Heart left ventricle (tissue), 16 donors: ENCODE data around the gene KIFC1. TPM values are rescaled to one million over a fixed set of nuclear protein-coding genes. Genes with fewer than 3 reads are reported as not detected.

Source experiments
- ATAC-seq, 4 donors: fragments of 200-7000 bp; cut with Tn5 transposase; one replicate each; pipeline ENCODE4 v1.9.1; 2020 to 2022; ENCODE audit warnings: moderate library complexity in 4 of 4, mild to moderate bottlenecking in 3 of 4, moderate number of reproducible peaks in 1 of 4
- DNase-seq, 5 donors: peaks; one replicate each; pipeline ENCODE4 v3.0.0-alpha.2; 2020
- H3K27ac ChIP-seq, 12 donors: fragments of 200-600 bp; sonication (generic) in 4 of 12; one replicate each; pipeline versions ENCODE4 v1.5.0 to v1.8.0; 2016 to 2022; ENCODE audit warnings: mild to moderate bottlenecking in 2 of 12
- H3K27me3 ChIP-seq, 9 donors: fragments of 200-600 bp; sonication (generic) in 2 of 9; one replicate each; pipeline versions ENCODE4 v1.5.1 to v1.8.0; 2016 to 2022; ENCODE audit warnings: mild to moderate bottlenecking in 3 of 9
- H3K36me3 ChIP-seq, 9 donors: fragments of 200-600 bp; sonication (generic) in 2 of 9; one replicate each; pipeline versions ENCODE4 v1.5.0 to v1.8.0; 2018 to 2022; ENCODE audit warnings: mild to moderate bottlenecking in 2 of 9
- H3K4me1 ChIP-seq, 12 donors: fragments of 200-600 bp; sonication (generic) in 4 of 12; one replicate each; pipeline versions ENCODE4 v1.5.0 to v1.8.0; 2016 to 2022; ENCODE audit warnings: mild to moderate bottlenecking in 3 of 12
- H3K4me3 ChIP-seq, 12 donors: fragments of 200-600 bp; sonication (generic) in 4 of 12; one replicate each; pipeline versions ENCODE4 v1.5.0 to v1.8.0; 2017 to 2022; ENCODE audit warnings: mild to moderate bottlenecking in 9 of 12, moderate library complexity in 4 of 12
- H3K9me3 ChIP-seq, 12 donors: fragments of 200-600 bp; sonication (generic) in 4 of 12; one replicate each; pipeline versions ENCODE4 v1.5.0 to v1.8.0; 2016 to 2022; ENCODE audit warnings: mild to moderate bottlenecking in 1 of 12
- POLR2A ChIP-seq, 2 donors: fragments of 450-650 bp; IDR thresholded peaks; one replicate each; pipeline ENCODE4 v1.6.1; 2017; ENCODE audit warnings: antibody characterized with exemption in 2 of 2, mild to moderate bottlenecking in 2 of 2, moderate library complexity in 2 of 2
- WGBS, 4 donors: extraction: QIAGEN DNeasy Blood & Tissue Kit in 2 of 4; methylation state at CpG; one replicate each; pipeline versions ENCODE4 v1.1.5 to v1.1.7; 2013 to 2018; 5-methylcytosine and 5-hydroxymethylcytosine counted together
- intact Hi-C, 10 donors: fragments of 100-400 bp; cut with DNase I; formaldehyde crosslinking; loops; one replicate each; pipeline versions ENCODE4 v1.11.1 to v1.14.2; 2022
- polyA plus RNA-seq, 2 donors: library from polyadenylated mRNA; stranded (reverse); fragments of 200-250 nt; gene quantifications; one replicate each; pipeline ENCODE4 v1.2.3, GENCODE V29; 2013
- total RNA-seq, 9 donors: library from RNA; depleted of rRNA in 2 of 9; stranded (reverse); fragments of >200 nt in 2 of 9; fragmentation: NEBNext Ultra II Directional in 3 of 9; extraction: Animal tissue kit (Norgen Biotek cat#: 25700) in 3 of 9; gene quantifications; one replicate each; pipeline versions ENCODE4 v1.1.0 to v1.2.4, GENCODE V29; 2016 to 2023
- TF ChIP-seq, protein P1 (sequence below), 12 donors: fragments of 200-600 bp; sonication (generic) in 4 of 12; IDR thresholded peaks; one replicate each; pipeline versions ENCODE4 v1.5.0 to v1.8.0; 2018 to 2022; ENCODE audit warnings: antibody characterized with exemption in 12 of 12, mild to moderate bottlenecking in 5 of 12
- donor health status: ischemic (EF 13 %, LVEDD 7.1; RV severe dilation, severe dysfunction).
- donor health status: healthy with polysubstance abuse.
- donor health status: DM: no; HTN: yes; CAD: no.
- donor health status: DM: no; HTN: no; CAD: no.
- donor health status: ischemic (EF 25% LVEDD 6.9; RV normal size, moderate dysfunction).
- donor health status: ischemic (EF 25% LVEDD 5.7; RV mildly dilated, moderate dysfunction).
- donor health status: healthy.
- donor health status: DM: yes; HTN: yes; CAD: no.
- donor health status: ischemic (EF 35%, LVEDD 5.7; RV mildly dilated, moderate dysfunction).
- donor health status: nonischemic (EF 11% LVEDD 7.7; RV severe dilation, severe dysfunction).
- donor health status: DM: yes; HTN: yes; CAD: no.
- donor health status: PGD.
- donor health status: ischemic (EF 29% LVEDD 5.4; RV normal size, mild dysfunction).
- donor health status: nonischemic (EF 23%, LVEDD 6.1; RV moderate dilation, normal function).

Gene KIFC1
- total and polyA plus RNA-seq, 11 donors: 0.04 to 7.0 (median 0.69) TPM; not detected in 3

DNA sequence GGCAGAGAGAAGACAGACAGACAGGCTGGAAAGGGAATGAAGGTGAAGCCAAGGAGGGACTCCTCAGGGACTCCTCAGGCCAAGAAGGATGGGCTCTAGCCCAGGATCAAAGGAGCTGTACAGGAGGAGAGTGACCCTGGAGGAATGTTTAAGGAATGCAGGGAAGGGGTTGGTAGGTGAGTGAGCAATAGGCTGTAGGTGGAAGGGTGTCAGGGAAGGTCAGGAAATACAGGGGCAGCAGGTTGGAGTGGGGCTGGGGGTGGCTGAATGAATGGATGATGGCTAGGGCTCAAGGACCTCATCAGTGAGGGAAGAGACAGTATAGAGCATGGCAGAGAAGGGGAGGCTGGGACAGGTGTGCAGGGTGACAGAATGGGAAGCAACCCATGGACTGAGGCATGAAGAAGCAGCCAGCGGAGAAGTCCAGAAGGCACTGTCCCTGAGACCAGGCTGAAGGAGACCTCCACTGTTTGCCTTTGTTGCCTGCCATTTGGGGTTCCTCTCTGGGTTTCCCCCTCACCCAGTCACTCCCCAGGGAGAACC is 41.4 kb downstream of the KIFC1 start:
- H3K27me3 ChIP-seq: no peaks in the 10 kb centered on the region
- peaks cover 0 to 56% (median 34%) of the 10 kb centered on the region in 12 donors for H3K4me1 ChIP-seq
- 95 to 100% (median 96%) methylated on average over 1 of the region's 1 CpG for WGBS, 4 donors
- intact Hi-C loops: no loop called here
- ATAC-seq: peak in 3 of 4 donors; percentile 1 to 3 (median 2)
- H3K9me3 ChIP-seq: no peaks in the 10 kb centered on the region
- H3K27ac ChIP-seq: peak overlapping the region in 8 of 12 donors; percentile 38 to 83 (median 71)
- DNase-seq: peak in 1 of 5 donors; percentile 14
- no peak for TF ChIP-seq POLR2A (IDR thresholded peaks at IDR 0.05)
- TF ChIP-seq, protein P1, sequence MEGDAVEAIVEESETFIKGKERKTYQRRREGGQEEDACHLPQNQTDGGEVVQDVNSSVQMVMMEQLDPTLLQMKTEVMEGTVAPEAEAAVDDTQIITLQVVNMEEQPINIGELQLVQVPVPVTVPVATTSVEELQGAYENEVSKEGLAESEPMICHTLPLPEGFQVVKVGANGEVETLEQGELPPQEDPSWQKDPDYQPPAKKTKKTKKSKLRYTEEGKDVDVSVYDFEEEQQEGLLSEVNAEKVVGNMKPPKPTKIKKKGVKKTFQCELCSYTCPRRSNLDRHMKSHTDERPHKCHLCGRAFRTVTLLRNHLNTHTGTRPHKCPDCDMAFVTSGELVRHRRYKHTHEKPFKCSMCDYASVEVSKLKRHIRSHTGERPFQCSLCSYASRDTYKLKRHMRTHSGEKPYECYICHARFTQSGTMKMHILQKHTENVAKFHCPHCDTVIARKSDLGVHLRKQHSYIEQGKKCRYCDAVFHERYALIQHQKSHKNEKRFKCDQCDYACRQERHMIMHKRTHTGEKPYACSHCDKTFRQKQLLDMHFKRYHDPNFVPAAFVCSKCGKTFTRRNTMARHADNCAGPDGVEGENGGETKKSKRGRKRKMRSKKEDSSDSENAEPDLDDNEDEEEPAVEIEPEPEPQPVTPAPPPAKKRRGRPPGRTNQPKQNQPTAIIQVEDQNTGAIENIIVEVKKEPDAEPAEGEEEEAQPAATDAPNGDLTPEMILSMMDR (IDR thresholded peaks at IDR 0.05): no peak
- peaks cover 0 to 33% (median 30%) of the 10 kb centered on the region in 9 donors for H3K36me3 ChIP-seq
- no peak overlapping the region for H3K4me3 ChIP-seq

- Histone ChIP-seq H3K4me1 (peaks cover 0 to 50% (median 28%) of the 10 kb centered on the region in 12 donors), H3K9me3 (no peaks in the 10 kb centered on the region), H3K36me3 (peaks cover 0 to 39% (median 36%) of the 10 kb centered on the region in 9 donors), H3K27me3 (no peaks in the 10 kb centered on the region), H3K4me3 (peak overlapping the region in 1 of 12 donors; percentile 20), H3K27ac (peak overlapping the region in 8 of 12 donors; percentile 38 to 83 (median 71))
- no peak for TF ChIP-seq POLR2A (IDR thresholded peaks at IDR 0.05)
- TF ChIP-seq, protein P1 (IDR thresholded peaks at IDR 0.05): no peak
- intact Hi-C loops: no loop called here
- 15 to 35% (median 20%) methylated on average over 11 to 17 of the region's 17 CpGs for WGBS, 4 donors
- DNase-seq (peak in 4 of 5 donors; percentile 37 to 72 (median 64)), ATAC-seq (peak; percentile 70 to 86 (median 81))
Observed at GRCh38 chr6:33433544-33434191, 42.0 kb downstream of the KIFC1 start.

GRCh38 chr6:33434961-33435360 is 43.3 kb downstream of the KIFC1 start:
- WGBS, 4 donors: 85 to 93% (median 90%) methylated on average over 4 of the region's 4 CpGs
- intact Hi-C loops: no loop called here
- Histone ChIP-seq H3K4me1 (peaks cover 0 to 39% (median 19%) of the 10 kb centered on the region in 12 donors), H3K27ac (no peak overlapping the region), H3K36me3 (peaks cover 0 to 44% (median 40%) of the 10 kb centered on the region in 9 donors), H3K9me3 (no peaks in the 10 kb centered on the region), H3K27me3 (no peaks in the 10 kb centered on the region), H3K4me3 (no peak overlapping the region)
- TF ChIP-seq, protein P1 (IDR thresholded peaks at IDR 0.05): no peak
- no peak for TF ChIP-seq POLR2A (IDR thresholded peaks at IDR 0.05)
- DNase-seq: no peak
- ATAC-seq: no peak

GRCh38 chr6:33437666-33438065 is 46.0 kb downstream of the KIFC1 start:
- peaks cover 0 to 61% (median 48%) of the 10 kb centered on the region in 9 donors for H3K36me3 ChIP-seq
- H3K27me3 ChIP-seq: no peaks in the 10 kb centered on the region
- H3K4me1 ChIP-seq: peaks cover 0 to 19% (median 6%) of the 10 kb centered on the region in 12 donors
- intact Hi-C loops: no loop called here
- DNase-seq (peak in 1 of 5 donors; percentile 9), ATAC-seq (no peak)
- no peaks in the 10 kb centered on the region for H3K9me3 ChIP-seq
- WGBS, 4 donors: 93 to 96% (median 95%) methylated on average over 16 to 18 of the region's 18 CpGs
- H3K4me3 ChIP-seq: no peak overlapping the region
- no peak for TF ChIP-seq POLR2A (IDR thresholded peaks at IDR 0.05)
- TF ChIP-seq, protein P1 (IDR thresholded peaks at IDR 0.05): no peak
- no peak overlapping the region for H3K27ac ChIP-seq
